Amygdala (tissue), 56 donors: ENCODE measurements around the gene BSX.
A peak's percentile ranks its signal among the peaks of the same experiment; 100 is the strongest.

ENCODE experiments used
- DNase-seq, 56 donors: peaks; one replicate each; lab custom pipeline; 2025; lab: John Stamatoyannopoulos, UW

Gene BSX

GRCh38 chr11:122981388-122982264 is at the start of gene BSX:
BSX (minus strand) TSS chr11:122981834; CDS start chr11:122981671, 163 bp downstream.
- peak in 21 of 56 donors; percentile 3 to 49 (median 18) for DNase-seq

- no peak for DNase-seq
Measured at GRCh38 chr11:123030517-123030916, 48.9 kb upstream of the BSX start.

GRCh38 chr11:123020968-123021367 is 39.3 kb upstream of the BSX start:
- DNase-seq: peak in 1 of 56 donors; percentile 3

DNA sequence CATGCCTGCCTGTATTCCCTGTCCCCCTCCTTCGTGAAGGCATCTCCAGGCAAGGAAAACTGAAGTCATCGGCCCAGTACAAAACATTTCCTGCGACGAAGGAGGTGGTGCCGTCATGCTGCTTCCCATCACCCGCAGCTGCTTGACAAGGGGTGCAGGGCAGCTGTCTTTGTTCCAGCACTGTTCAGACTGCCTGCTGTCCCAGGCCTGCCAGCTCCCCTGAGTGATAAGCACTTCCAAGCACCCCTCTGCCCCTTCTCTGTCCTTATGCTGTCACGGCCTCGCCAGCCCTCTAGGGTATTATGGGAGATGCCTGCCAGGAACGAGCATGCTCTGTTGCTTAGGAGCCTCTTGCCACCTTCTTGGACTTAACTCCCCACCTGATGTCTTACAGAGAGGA is 37.1 kb upstream of the BSX start:
- DNase-seq: no peak

GRCh38 chr11:123011510-123011909 is 29.9 kb upstream of the BSX start:
- DNase-seq: no peak

- no peak for DNase-seq
Measured at GRCh38 chr11:123006860-123007542, 25.4 kb upstream of the BSX start.

GRCh38 chr11:123000721-123001120 is 19.1 kb upstream of the BSX start:
- no peak for DNase-seq

DNA sequence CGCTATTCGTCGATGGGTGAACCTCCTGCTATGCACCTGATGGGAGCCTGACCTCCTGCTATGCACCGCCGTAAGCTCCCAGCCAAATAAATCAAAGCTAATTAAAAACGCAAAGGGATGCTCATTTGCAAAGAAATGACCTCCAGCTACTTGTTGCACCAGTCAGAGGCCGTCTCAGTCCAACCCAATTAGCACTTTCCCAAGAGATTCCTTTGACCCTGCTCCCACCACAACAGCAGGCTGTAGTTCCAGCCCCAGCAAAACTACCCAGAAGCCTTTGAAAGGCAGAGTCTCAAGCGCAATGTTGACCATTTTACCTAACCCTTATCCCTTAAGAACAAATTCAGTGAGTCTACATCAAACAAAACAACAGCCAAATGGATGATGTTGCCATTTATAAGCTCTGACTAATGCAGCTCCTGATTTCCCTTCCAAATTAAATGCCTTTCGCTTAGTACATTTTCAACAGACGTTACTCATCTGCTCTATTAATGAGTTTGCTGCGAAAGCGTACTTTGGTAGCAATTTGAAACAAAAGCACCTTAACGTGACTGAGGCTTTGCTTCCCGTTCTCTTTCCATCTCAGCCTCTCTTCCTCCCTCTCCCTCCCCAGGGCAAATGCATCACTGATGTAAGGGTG is 17.2 kb upstream of the BSX start:
- DNase-seq: no peak

GRCh38 chr11:122995526-122995925 is 13.9 kb upstream of the BSX start:
- DNase-seq: no peak

DNA sequence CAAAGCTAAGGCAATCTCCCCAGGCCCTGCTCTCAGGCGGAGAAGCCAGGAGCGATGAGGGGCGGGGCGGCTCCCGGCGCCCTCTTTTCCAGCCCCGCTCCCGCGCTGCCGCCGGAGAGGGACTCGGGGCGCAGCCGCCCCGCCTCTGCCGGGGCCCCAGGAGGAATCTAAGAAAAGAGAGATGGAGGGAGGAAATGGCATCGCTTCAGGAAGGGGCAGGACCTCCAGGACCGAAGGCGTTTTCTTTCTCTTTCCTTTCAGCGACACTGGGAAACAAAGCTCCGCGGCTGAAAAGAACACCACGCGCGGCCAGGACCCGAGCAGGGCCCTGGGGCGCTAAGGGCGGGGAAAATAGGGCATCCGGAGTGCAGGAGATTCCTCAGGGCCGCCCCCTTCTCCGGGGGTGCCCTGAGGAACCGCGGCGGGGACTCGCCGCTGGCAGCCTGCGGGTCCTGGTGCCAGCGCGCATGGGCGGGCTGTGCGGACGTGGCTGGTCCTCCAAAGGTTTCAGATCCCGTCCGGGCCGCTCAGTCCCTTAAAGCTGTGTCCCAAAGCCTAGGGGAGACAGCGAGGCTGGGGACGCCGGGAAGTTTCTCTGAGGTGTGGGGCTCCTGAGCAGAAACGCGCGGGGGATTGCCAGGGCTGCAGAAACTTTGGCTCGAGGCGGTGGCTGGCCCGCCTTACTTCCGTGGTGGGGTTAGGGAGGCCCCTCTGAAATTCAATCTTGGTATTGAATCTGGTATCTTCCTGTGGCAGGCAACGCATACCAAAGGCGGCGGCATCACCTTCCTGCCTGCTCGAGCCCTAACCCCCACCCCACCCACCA is 2.8 kb upstream of the BSX start:
- no peak for DNase-seq

DNA sequence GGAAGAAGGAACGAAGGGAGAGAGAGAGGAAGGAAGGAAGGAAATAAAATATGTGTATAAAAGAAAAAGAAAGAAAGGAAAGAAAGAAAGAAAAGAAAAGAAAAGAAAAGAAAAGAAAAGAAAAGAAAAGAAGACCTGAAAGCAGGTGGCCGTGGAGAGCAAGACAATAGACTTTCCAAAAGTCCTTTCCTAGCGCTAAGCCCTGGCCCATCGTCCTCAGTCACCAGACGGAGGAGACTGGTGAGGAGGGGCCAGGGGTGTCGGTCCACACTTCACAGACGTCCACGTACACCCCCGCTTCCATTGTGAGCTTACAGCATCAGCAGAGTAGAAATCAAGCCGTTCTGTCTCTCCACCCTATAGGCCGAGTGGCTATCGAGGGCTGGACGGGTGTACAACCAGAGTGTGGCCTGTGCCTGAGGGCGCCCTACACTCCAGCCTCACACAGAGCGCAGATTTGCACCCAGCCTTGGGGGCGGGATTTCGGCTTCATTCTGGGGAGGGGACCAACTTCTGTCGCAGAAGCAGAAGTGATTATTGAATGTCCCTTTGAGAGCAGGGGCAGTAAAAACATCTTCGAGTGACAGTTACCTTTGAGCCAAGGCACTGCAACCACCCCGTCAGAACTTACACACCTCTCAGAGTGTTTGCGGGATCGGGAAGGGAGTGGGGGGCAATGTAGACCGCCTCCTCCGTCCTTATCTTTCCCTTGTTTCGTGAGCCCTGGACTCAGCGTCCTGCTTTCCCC is 2.0 kb upstream of the BSX start:
- DNase-seq: no peak

DNA sequence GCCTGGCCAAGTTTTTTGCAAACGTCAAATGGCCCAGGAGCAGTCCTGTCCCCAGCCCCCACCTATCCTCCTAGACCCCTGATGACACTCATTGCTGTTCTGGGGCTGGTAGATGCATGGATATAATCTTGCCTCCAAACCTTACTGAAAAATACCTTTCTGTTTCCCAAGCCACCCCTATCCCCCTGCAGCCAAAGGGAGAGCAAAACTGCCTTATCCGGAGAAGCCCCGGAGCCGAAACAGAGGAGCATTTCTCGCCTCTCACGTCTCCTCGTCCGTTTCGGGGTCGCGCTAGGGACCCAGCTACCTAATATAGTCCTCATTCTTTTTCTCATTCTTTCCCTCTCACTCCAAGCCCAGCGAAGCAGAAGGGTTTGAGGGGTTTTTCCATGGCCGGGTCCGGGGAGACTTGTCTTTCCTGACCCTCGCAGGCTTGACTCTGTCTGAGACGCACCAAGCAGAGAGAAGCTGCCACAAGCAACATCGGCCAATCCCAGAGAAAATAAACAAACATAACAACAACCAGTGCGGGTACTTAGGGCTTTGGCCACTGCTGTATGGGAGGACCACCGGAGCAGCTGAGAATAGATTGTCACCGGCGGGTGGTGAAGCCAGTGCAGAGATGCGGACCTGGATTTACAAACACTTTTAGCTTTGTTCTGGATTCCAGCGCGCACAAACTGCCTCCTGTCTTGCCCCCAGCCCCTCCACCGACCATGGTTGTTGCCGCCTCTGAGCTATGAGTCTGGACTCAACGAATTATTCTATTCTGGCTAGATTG is 1.6 kb downstream of the BSX start:
- DNase-seq: no peak

DNA sequence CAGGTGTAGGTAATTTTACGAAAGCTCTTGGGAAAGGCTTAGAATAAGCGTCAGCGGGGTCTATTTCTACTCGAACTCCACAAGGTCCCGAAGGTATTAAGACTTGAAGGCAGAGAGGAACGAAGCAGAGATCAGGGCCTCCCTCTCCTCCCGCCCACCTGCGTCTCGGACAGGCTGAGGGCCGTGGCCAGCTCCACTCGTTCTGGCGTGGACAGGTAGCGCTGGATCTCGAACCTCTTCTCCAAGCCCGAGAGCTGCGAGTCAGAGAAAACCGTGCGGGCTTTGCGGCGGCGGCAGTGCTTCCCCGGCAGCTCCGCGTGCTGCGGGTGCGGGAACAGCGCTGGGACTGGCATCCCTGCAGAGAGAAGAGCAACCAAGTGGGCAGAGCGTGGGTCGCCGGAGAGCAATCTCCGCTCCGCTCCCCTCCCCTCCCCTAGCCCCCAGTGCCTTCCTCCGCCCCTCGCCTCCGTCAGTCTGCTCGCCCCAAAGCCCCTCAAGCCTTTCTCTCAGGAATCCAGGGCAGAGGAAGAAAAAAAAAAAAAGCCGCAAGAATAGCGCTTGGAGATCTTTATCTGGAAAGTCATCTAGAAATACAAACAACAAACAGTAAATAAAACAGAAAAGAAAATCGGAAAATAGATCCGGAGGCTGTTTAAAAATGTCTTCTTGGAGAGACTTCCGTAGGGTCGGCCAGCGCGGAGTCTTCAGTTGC is 2.4 kb downstream of the BSX start:
- DNase-seq: no peak

DNA sequence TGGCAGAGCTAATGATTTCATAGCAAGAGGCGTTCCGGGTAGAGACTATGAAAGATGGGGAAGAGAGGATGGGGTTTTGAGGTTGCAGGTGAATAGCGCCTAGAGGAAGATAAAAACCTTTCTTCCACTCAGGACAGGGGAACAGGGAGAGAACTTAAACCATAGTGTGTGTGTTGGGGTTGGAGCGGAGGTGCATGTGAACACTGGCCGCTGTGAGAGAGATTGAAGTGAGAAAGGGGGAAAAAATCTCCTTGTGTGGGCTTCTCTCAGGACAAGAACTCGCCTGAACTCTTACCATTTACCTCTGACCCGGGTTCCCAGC is 3.4 kb downstream of the BSX start:
- no peak for DNase-seq

GRCh38 chr11:122977470-122978298 is 4.0 kb downstream of the BSX start:
- DNase-seq: no peak

DNA sequence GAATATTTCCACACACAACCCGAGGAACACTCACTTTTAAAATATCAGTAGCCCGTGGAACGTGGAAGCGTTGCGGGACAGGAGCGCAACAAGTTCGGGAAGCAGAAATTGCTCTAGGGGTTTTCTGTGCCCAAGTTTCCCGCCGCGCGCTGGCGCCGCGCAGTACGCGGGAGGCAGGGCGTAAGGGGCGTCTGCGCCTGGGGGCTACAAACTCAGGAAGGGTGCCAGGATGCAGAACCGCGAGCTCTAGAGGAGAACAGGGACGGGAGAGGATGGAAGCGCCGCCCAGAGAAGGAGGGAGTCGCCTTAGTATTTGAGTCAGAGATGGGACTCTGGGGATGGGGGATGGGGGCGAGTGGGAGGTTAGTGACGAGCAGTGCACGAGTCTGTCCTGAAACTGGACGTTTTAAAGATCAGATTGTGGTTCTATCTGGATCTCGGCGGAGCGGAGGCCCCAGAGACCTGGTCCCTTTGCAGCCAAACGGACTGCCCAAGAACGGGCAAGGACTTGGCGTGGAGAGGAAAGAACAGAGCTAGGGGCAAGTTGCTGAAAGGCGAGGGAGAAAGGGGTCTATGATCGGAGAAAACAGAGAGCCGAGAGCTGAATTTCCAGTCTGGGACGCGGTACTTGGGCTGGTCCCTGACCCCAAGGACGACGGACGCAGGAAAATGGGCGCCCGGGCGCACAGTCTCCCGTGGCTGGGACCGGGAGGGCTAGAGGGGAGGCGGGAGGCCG is 4.7 kb downstream of the BSX start:
- no peak for DNase-seq
